Neural cell (in vitro differentiated cells): Measurements from ENCODE around the gene UCP3.

Source experiments
- TF ChIP-seq, protein P1 (sequence below): fragments of 450-650 bp; IDR thresholded peaks from 2 replicates; pipeline ENCODE4 v1.5.1; 2014; ENCODE audit warnings: antibody characterized with exemption, mild to moderate bottlenecking, moderate library complexity; ENCODE audit not compliant: poor library complexity, severe bottlenecking
- TF ChIP-seq, protein P2 (sequence below): IDR thresholded peaks from 2 replicates; pipeline ENCODE4 v1.6.1; 2012; ENCODE audit warnings: borderline replicate concordance

DNA sequence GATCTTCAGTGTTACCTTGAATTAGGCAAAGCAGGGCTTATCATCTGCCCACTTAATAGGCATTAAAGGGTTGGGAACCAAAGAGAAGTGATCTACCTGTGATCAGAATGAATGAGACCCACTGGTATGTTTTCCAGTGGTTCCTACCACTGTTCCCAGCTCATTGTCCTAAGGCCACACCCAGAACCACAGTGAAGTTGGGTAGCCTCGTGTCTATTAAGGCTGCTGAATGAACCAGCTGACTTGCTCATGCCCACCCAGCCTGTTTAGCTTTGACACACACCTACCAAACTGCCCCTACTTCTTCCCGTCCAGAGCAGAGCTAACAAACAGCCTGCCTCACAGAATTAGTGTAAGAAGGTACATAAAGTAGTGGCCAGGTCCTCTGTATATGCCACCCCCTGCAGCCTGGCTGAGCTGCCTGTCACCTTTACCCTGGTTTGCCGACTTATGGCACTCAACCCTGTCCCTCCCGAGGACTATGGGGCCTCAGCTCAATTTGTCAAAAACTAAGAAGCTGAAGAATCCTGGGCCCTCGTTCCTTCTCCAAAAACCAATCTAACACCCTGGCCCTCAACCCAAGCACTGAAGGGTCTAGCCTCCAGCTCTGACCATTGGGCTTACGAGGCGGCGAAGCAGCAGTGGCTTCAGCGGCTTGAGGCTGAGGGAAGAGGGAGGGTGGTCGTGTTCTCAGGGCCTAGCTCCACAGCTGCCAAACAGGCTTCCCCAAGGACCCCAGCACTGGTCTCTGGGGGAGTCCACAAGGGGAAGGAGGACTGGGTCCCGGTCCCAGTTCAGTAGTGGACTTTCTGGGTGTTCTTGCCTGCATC lies 36.0 kb downstream of the UCP3 start:
- TF ChIP-seq, protein P1, sequence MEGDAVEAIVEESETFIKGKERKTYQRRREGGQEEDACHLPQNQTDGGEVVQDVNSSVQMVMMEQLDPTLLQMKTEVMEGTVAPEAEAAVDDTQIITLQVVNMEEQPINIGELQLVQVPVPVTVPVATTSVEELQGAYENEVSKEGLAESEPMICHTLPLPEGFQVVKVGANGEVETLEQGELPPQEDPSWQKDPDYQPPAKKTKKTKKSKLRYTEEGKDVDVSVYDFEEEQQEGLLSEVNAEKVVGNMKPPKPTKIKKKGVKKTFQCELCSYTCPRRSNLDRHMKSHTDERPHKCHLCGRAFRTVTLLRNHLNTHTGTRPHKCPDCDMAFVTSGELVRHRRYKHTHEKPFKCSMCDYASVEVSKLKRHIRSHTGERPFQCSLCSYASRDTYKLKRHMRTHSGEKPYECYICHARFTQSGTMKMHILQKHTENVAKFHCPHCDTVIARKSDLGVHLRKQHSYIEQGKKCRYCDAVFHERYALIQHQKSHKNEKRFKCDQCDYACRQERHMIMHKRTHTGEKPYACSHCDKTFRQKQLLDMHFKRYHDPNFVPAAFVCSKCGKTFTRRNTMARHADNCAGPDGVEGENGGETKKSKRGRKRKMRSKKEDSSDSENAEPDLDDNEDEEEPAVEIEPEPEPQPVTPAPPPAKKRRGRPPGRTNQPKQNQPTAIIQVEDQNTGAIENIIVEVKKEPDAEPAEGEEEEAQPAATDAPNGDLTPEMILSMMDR, result no peak
- TF ChIP-seq, protein P2, sequence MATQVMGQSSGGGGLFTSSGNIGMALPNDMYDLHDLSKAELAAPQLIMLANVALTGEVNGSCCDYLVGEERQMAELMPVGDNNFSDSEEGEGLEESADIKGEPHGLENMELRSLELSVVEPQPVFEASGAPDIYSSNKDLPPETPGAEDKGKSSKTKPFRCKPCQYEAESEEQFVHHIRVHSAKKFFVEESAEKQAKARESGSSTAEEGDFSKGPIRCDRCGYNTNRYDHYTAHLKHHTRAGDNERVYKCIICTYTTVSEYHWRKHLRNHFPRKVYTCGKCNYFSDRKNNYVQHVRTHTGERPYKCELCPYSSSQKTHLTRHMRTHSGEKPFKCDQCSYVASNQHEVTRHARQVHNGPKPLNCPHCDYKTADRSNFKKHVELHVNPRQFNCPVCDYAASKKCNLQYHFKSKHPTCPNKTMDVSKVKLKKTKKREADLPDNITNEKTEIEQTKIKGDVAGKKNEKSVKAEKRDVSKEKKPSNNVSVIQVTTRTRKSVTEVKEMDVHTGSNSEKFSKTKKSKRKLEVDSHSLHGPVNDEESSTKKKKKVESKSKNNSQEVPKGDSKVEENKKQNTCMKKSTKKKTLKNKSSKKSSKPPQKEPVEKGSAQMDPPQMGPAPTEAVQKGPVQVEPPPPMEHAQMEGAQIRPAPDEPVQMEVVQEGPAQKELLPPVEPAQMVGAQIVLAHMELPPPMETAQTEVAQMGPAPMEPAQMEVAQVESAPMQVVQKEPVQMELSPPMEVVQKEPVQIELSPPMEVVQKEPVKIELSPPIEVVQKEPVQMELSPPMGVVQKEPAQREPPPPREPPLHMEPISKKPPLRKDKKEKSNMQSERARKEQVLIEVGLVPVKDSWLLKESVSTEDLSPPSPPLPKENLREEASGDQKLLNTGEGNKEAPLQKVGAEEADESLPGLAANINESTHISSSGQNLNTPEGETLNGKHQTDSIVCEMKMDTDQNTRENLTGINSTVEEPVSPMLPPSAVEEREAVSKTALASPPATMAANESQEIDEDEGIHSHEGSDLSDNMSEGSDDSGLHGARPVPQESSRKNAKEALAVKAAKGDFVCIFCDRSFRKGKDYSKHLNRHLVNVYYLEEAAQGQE, result no peak
